GM18867 (cell line): ENCODE measurements around the gene TPO.

ENCODE experiments used
- ATAC-seq: cut with Tn5 transposase; IDR thresholded peaks from one replicate; pipeline ENCODE4 v1.9.1; 2021; ENCODE audit warnings: mild to moderate bottlenecking, moderate library complexity; ENCODE audit not compliant: unreplicated experiment

Gene TPO

GRCh38 chr2:1518867-1519530 is 105.7 kb downstream of the TPO start:
- ATAC-seq: no peak

DNA sequence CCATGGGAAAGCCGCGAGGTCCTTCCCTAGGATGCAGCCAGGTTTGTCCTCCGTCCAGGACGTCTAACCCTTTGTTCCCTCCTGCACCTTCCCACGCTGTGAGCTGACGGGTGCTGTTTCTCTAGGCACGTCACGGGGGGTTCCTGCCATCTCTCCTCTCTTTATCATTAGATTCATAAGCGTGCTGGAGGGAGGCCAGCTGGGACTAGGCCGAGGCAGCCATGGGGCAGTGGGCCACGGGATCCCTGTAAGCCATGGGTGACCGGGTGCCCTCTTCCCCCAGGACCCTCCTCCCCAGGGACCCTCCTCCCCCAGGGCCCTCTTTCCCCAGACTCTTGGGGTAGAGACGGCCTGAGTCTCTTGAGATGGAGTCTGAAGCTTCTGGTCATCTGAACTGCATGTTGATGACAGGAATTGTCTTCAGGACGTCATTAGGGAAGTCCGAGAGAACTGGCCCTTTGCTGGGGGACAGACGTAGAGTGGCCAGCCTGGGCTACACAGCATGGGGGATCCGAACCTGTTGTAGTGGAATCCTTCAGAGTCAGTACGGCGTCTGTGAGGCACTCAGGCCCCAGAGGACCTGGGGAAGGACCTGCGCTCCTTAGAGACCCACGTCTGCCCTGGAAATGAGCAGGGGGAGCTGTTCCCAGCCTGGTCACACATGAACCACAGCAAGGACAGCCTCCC is 108.1 kb downstream of the TPO start:
- no peak for ATAC-seq

DNA sequence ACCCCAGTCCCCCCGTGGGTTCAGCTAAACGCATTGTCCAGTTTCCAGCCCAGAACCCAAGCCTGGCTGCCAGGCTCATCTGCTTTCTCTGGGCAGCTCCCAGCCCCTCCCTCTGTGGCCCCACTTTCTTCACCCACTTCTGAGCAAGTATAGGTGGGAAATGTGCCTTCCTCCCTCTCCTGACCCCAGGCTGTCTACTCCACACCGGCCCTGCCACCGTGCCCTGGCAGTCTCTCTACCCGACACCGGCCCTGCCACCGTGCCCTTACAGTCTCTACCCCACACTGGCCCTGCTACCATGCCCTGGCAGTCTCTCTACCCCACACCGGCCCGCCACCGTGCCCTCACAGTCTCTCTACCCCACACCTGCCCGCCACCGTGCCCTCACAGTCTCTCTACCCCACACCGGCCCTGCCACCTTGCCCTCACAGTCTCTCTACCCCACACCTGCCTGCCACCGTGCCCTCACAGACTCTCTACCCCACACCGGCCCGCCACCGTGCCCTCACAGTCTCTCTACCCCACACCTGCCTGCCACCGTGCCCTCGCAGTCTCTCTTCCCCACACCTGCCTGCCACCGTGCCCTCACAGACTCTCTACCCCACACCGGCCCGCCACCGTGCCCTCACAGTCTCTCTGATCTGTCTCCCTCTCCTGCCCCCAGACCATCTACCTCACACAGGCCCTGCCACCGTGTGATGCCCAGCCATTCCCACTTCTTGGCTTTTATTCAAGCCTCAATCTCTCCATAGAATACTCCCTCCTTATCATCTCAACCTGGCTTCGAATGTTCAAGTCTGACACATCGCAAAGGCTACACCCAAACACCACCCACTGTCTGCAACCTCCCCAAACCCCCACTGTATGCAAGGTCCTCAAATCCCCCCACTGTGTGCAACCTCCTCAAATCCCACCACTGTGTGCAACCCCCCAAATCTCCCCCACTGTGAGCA is 108.9 kb downstream of the TPO start:
- no peak for ATAC-seq

GRCh38 chr2:1527153-1527992 is 114.1 kb downstream of the TPO start:
- ATAC-seq: no peak

DNA sequence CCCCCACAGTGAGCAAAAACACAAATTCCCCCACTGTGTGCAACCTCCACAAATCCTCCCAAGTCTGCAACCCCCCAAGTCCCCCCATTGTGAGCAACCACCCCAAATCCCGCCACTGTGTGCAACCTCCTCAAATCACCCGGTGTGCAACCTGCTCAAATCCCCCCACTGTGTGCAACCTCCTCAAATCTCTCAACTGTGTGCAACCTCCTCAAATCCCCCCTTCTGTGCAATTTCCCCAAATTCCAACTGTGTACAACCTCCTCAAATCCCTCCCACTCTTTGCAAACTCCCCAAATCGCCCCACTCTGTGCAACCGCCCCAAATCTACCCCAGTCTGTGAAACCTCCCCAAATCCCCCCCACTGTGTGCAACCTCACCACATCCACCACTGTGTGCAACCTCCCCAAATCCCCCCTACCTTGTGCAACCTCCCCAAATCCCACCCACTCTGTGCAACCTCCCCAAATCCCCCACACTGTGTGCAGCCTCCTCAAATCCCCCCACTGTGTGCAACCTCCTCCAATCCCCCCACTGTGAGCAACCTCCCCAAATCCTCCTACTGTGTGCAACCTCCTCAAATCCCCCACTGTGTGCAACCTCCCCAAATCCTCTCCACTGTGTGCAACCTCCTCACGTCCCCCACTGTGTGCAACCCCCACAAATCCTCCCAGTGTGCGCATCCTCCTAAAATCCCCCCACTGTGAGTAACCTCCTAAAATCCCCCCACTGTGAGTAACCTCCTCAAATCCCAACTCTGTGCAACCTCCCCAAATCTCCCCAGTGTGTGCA is 115.2 kb downstream of the TPO start:
- ATAC-seq: no peak

DNA sequence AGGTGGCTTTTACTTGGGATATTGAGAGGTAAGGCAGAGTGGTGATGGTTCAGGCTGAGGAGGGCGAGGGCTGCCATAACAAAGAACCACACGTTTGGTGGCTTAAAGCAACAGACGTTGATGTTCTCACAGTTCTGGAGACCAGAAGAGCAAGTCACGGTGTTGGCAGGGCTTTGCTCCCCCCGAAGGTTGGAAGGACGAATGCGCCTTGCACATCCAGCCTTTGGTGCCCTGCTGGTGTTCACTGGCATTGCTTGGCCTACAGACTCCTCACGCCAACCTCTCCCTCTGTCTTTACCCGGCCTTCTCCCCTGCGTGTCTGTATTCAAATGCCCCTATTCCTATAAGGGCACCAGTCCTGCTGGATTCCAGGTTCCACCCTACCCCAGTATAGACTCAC is 125.4 kb downstream of the TPO start:
- no peak for ATAC-seq

DNA sequence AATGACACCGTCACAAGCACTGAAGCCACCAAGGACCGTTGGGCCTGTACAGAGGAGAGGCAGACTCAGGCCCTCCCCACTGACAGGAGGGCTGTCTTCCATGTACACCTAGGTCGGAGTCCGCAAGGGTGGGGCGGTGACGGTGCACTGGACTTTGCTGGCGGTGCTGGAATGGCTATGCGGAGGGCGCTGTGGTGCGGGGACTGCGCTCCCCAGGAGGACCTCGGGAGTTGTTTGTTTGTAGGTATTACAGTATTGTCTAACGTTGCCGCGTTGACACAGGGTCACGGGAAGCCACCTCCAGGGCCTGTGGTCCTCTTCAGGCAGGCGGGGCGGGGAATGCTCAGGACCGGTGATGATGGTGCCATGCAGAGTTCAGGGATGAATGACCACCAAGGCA is 126.2 kb downstream of the TPO start:
- no peak for ATAC-seq

DNA sequence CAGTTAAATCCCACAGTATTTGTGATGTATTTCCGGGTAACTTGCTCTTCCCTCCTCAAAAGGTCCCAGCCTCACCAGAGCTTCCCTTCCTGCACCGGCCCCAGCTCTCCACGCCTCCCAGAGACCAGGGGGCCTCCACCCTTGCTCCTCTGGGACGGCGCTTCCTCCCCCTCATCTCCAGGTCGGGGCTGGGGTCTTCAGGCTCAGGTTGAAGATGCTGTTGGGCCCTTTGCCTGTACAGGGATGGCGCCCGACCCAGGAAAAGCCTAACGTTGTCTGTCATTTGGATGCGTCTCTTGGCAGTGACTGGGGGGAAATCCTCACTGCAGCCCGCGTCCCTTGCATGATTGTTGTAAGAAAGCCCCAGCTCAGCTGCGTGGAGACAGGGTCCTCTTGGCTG is 126.7 kb downstream of the TPO start:
- no peak for ATAC-seq

GRCh38 chr2:1540481-1540880 is 127.2 kb downstream of the TPO start:
- ATAC-seq: no peak

DNA sequence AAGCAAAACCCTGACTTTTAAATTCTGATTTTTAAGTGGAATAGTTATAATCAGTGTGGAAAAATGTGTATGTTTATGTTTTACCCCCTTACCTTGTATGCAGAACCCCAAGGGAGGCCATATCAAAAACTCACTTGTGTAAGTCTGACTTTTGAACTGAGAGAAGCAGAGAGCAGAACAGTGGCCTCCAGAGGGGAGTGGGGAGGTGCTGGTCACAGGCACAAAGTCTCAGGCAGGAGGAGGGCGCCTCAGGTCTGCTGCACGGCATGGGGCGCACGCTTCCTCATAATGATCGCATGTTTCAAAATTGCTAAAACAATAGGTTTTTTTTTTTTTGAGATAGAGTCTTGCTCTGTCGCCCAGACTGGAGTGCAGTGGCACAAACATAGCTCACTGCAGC is 127.8 kb downstream of the TPO start:
- no peak for ATAC-seq

DNA sequence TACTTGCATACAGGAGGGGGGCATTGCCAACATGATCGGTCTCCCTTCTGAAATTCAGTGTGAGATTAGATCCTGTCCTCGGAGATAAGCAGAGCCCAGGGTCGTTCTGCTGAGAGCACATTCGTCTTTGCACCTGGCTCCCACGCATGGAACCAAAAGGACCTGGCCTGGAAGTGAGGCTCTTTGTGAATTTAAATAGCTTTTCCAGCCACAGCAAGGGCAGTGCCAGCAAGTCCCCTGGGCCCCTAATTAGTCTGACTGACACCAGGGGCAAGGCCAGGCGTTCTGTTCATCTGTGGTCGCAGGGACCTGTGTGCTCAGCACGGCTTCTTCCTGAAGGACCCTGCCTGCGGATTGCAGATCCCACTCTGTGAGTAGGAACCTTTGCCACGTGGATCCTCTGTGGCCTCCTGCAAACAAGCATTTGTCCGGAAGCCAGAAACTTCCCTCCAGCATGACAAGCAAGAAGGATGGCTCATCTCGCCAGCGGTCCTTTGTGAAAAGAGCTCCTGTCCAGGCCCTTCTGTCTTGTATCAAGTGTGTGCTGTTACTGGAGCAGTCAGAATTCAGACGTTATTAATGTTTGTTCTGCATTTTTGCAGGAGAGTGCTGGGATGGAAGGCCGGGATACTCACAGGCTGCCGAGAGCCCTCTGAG is 128.7 kb downstream of the TPO start:
- ATAC-seq: no peak

- ATAC-seq: no peak
Observed at GRCh38 chr2:1542971-1543370, 129.7 kb downstream of the TPO start.

GRCh38 chr2:1543776-1544477 is 130.7 kb downstream of the TPO start:
- ATAC-seq: no peak

DNA sequence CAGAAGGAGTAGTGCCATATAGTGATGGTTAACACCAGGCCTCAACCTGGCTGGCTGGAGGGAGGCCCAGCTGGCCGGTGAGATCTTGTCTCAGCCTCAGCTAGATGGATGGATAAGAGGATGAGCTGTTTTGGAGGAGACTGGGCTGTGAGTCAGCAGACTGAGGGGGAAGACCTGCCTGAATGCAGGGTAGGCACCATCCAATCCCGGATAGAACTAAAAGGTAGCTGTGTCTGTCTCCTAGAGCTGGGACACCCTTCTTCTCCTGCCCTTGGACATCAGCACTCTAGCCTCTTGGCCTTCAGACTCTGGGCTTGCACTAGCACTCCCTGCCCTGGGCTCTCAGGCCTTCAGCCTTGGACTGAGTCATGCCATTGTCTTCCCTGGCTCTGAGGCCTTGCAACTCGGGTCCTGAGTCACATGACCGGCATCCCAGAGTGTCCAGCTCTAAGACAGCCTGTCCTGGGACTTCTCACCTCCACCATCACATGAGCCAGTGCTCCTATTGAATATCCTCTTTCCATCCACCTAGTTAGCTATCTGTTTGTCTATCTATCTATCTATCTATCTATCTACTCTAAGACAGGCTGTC is 131.3 kb downstream of the TPO start:
- no peak for ATAC-seq

- ATAC-seq: no peak
Observed at GRCh38 chr2:1546023-1546591, 132.8 kb downstream of the TPO start.

GRCh38 chr2:1546901-1547300 is 133.6 kb downstream of the TPO start:
- no peak for ATAC-seq

- no peak for ATAC-seq
Observed at GRCh38 chr2:1548910-1549673, 135.8 kb downstream of the TPO start.
